GM12873 (cell line): Measurements from ENCODE around the gene CNOT3.

Experiments used
- CTCF ChIP-seq: IDR thresholded peaks from 2 replicates; pipeline ENCODE4 v1.5.1; 2012; ENCODE audit warnings: low read depth, mild to moderate bottlenecking, moderate library complexity, low read length, control low read depth; ENCODE audit not compliant: insufficient read depth; ENCODE audit errors: missing control alignments

CNOT3 gene

GRCh38 chr19:54148158-54148557, 10.6 kb downstream of the CNOT3 start:
- TF ChIP-seq CTCF, result no peak

GRCh38 chr19:54149021-54149812, 11.7 kb downstream of the CNOT3 start:
- no peak for TF ChIP-seq CTCF

GRCh38 chr19:54151362-54152035, 13.9 kb downstream of the CNOT3 start:
- TF ChIP-seq CTCF, result no peak

GRCh38 chr19:54152267-54152666, 14.7 kb downstream of the CNOT3 start:
- no peak for TF ChIP-seq CTCF

- TF ChIP-seq CTCF, result no peak
Observed at GRCh38 chr19:54152878-54153524, 15.4 kb downstream of the CNOT3 start.

- no peak for TF ChIP-seq CTCF
Observed at GRCh38 chr19:54153731-54154326, 16.3 kb downstream of the CNOT3 start.
